H9 (cell line): ENCODE measurements around the gene ANTXR2. TPM values are rescaled to one million over a fixed set of nuclear protein-coding genes. Genes with fewer than 3 reads are reported as not detected.

Experiments
- DNase-seq: peaks from one replicate; pipeline ENCODE4 v3.0.0-alpha.2; 2017
- H2AFZ ChIP-seq: one replicate; pipeline ENCODE4 v1.6.1; 2013; ENCODE audit warnings: mild to moderate bottlenecking, low read length, control low read depth, moderate library complexity
- H2AK5ac ChIP-seq: 2 replicates; pipeline ENCODE4 v1.6.1; 2013; ENCODE audit warnings: low read length, control low read depth, mixed read lengths; ENCODE audit not compliant: insufficient read length
- H2BK120ac ChIP-seq: one replicate; pipeline ENCODE4 v1.6.1; 2013; ENCODE audit warnings: low read depth, mild to moderate bottlenecking, low read length, control low read depth, inconsistent platforms; ENCODE audit not compliant: poor library complexity, severe bottlenecking
- H2BK12ac ChIP-seq: 2 replicates; pipeline ENCODE4 v1.6.1; 2013; ENCODE audit warnings: low read length, control low read depth, mixed read lengths, low read depth; ENCODE audit not compliant: insufficient read length
- H2BK15ac ChIP-seq: 2 replicates; pipeline ENCODE4 v1.6.1; 2013; ENCODE audit warnings: low read depth, low read length, control low read depth
- H2BK20ac ChIP-seq: one replicate; pipeline ENCODE4 v1.6.1; 2013; ENCODE audit warnings: low read depth, mild to moderate bottlenecking, low read length, control low read depth, inconsistent platforms; ENCODE audit not compliant: poor library complexity, severe bottlenecking
- H2BK5ac ChIP-seq: 2 replicates; pipeline ENCODE4 v1.6.1; 2013; ENCODE audit warnings: low read length, control low read depth, mixed read lengths; ENCODE audit not compliant: insufficient read length
- H3K14ac ChIP-seq: 2 replicates; pipeline ENCODE4 v1.6.1; 2013; ENCODE audit warnings: low read length, control low read depth; ENCODE audit not compliant: insufficient read depth
- H3K18ac ChIP-seq: 2 replicates; pipeline ENCODE4 v1.6.1; 2013; ENCODE audit warnings: low read depth, mild to moderate bottlenecking, mixed read lengths, low read length, control low read depth; ENCODE audit not compliant: insufficient read length
- H3K23ac ChIP-seq: 2 replicates; pipeline ENCODE4 v1.6.1; 2013; ENCODE audit warnings: low read length, control low read depth, mixed read lengths, low read depth; ENCODE audit not compliant: insufficient read length
- H3K23me2 ChIP-seq: 2 replicates; pipeline ENCODE4 v1.6.1; 2013; ENCODE audit warnings: low read depth, mild to moderate bottlenecking, mixed read lengths, low read length, control low read depth; ENCODE audit not compliant: insufficient read length, poor library complexity, severe bottlenecking
- H3K27ac ChIP-seq: 2 replicates; pipeline ENCODE4 v1.5.1; 2013; ENCODE audit warnings: low read length, control low read depth, mixed read lengths, low read depth; ENCODE audit not compliant: insufficient read length
- H3K27me3 ChIP-seq: 2 replicates; pipeline ENCODE4 v1.6.1; 2013; ENCODE audit warnings: low read length, control low read depth, inconsistent platforms; ENCODE audit not compliant: insufficient read depth
- H3K4ac ChIP-seq: 2 replicates; pipeline ENCODE4 v1.6.1; 2013; ENCODE audit warnings: low read depth, mild to moderate bottlenecking, control low read depth, inconsistent platforms, low read length, moderate library complexity
- H3K4me1 ChIP-seq: 2 replicates; pipeline ENCODE4 v1.6.1; 2013; ENCODE audit warnings: low read length, control low read depth, inconsistent platforms; ENCODE audit not compliant: insufficient read depth
- H3K4me2 ChIP-seq: 2 replicates; pipeline ENCODE4 v1.6.1; 2013; ENCODE audit warnings: low read length, control low read depth, mixed read lengths; ENCODE audit not compliant: insufficient read length, insufficient read depth
- H3K56ac ChIP-seq: 2 replicates; pipeline ENCODE4 v1.6.1; 2013; ENCODE audit warnings: low read depth, mild to moderate bottlenecking, mixed read lengths, low read length, control low read depth; ENCODE audit not compliant: insufficient read length
- H3K79me1 ChIP-seq: 2 replicates; pipeline ENCODE4 v1.6.1; 2013; ENCODE audit warnings: low read depth, mild to moderate bottlenecking, moderate library complexity, low read length, control low read depth, inconsistent platforms; ENCODE audit not compliant: insufficient read depth, poor library complexity, severe bottlenecking
- H3K79me2 ChIP-seq: 2 replicates; pipeline ENCODE4 v1.6.1; 2013; ENCODE audit warnings: low read length, control low read depth, inconsistent platforms; ENCODE audit not compliant: insufficient read depth
- H3K9ac ChIP-seq: 2 replicates; pipeline ENCODE4 v1.6.1; 2013; ENCODE audit warnings: low read length, control low read depth, mixed read lengths; ENCODE audit not compliant: insufficient read length; ENCODE audit errors: extremely low read depth
- H3K9me3 ChIP-seq: one replicate; pipeline ENCODE4 v1.6.1; 2013; ENCODE audit warnings: low read depth, low read length, inconsistent platforms; ENCODE audit not compliant: control insufficient read depth
- H3T11ph ChIP-seq: one replicate; pipeline ENCODE4 v1.6.1; 2013; ENCODE audit warnings: mild to moderate bottlenecking, low read length, control low read depth, inconsistent platforms
- H4K20me1 ChIP-seq: one replicate; pipeline ENCODE4 v1.6.1; 2013; ENCODE audit not compliant: control insufficient read depth, insufficient read length, insufficient read depth
- H4K5ac ChIP-seq: 2 replicates; pipeline ENCODE4 v1.6.1; 2013; ENCODE audit warnings: low read depth, mild to moderate bottlenecking, mixed read lengths, low read length, control low read depth; ENCODE audit not compliant: insufficient read length
- H4K8ac ChIP-seq: replicated peaks from 2 replicates; pipeline ENCODE4 v1.6.1; 2013; ENCODE audit warnings: low read length, control low read depth, mixed read lengths, low read depth; ENCODE audit not compliant: insufficient read length
- H4K91ac ChIP-seq: 2 replicates; pipeline ENCODE4 v1.6.1; 2013; ENCODE audit warnings: low read depth, mild to moderate bottlenecking, moderate library complexity, mixed read lengths, low read length, control low read depth; ENCODE audit not compliant: insufficient read length
- H3K27ac Mint-ChIP-seq, 3 experiments: 2 replicates in 2 of 3; 3 replicates in 1 of 3; pipeline ENCODE4 v1.8.0; 2020 to 2021; ENCODE audit warnings: mixed read lengths in 3 of 3, mild to moderate bottlenecking in 1 of 3, moderate library complexity in 1 of 3
- H3K27me3 Mint-ChIP-seq: 2 replicates; pipeline ENCODE4 v1.8.0; 2021; ENCODE audit warnings: low read depth, mild to moderate bottlenecking, moderate library complexity, mixed read lengths
- H3K36me3 Mint-ChIP-seq, 3 experiments: 2 replicates in 2 of 3; 3 replicates in 1 of 3; pipeline ENCODE4 v1.8.0; 2020 to 2021; ENCODE audit warnings: low read depth in 3 of 3, mixed read lengths in 3 of 3; ENCODE audit not compliant: insufficient read depth in 1 of 3
- H3K4me1 Mint-ChIP-seq, 2 experiments: 2 replicates each; pipeline ENCODE4 v1.8.0; 2020; ENCODE audit warnings: mixed read lengths in 2 of 2
- H3K4me3 Mint-ChIP-seq, 2 experiments: 2 replicates in 1 of 2; 3 replicates in 1 of 2; pipeline ENCODE4 v1.8.0; 2020 to 2021; ENCODE audit warnings: mild to moderate bottlenecking in 2 of 2, mixed read lengths in 2 of 2, moderate library complexity in 1 of 2
- H3K9me3 Mint-ChIP-seq, 2 experiments: 2 replicates in 1 of 2; 3 replicates in 1 of 2; pipeline ENCODE4 v1.8.0; 2020; ENCODE audit warnings: mild to moderate bottlenecking in 2 of 2, mixed read lengths in 2 of 2, moderate library complexity in 1 of 2
- total RNA-seq: library from RNA; stranded (reverse); gene quantifications from 2 replicates; pipeline ENCODE4 v1.2.1, GENCODE V29; 2021
- TF ChIP-seq, protein P1 (sequence below): fragments of 200-600 bp; sonication (generic); conservative IDR thresholded peaks from 3 replicates; pipeline ENCODE4 v1.8.0; 2021; ENCODE audit warnings: antibody characterized with exemption, mild to moderate bottlenecking

The ANTXR2 gene
- total RNA-seq, 1 experiment from 2014 or later: 4.7 TPM

DNA sequence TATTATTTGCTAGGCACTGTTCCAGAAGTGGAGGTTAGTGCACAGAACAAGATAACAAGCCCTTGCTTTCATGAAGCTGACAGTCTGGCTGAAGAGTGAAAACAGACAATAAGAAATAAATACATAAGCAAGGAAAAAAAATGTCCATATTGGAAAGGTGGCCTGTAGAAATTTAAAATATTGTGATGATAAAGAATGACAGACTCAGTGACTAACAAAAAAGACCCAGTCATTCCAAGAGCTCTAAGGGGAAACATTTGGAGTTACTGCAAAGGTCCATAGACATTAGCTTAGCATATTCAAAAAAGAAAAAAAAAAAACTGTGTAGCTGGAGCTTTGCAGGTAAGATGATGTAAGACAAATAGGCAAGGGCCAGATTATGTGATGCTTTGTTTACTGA lies 1.0 kb upstream of the ANTXR2 start:
- no peak overlapping the region for H2BK120ac ChIP-seq
- no peak overlapping the region for H4K5ac ChIP-seq
- H3K27ac ChIP-seq: no peak overlapping the region
- no peak overlapping the region for H3K18ac ChIP-seq
- no peak overlapping the region for H3K27ac Mint-ChIP-seq
- no peak overlapping the region for H2AFZ ChIP-seq
- H3K36me3 Mint-ChIP-seq: peaks cover 0 to 4% (median 0%) of the 10 kb centered on the region in 3 experiments; a peak in 1 of 7 replicates
- no peak overlapping the region for H3K4ac ChIP-seq
- H3K27me3 Mint-ChIP-seq: peaks cover 41% of the 10 kb centered on the region
- H2BK20ac ChIP-seq: no peak overlapping the region
- no peaks in the 10 kb centered on the region; the same call in 1 of the 2 replicates for H3K4me1 ChIP-seq
- no peak overlapping the region for H3K4me3 Mint-ChIP-seq
- H3K79me1 ChIP-seq: no peaks in the 10 kb centered on the region
- H3K56ac ChIP-seq: no peak overlapping the region
- H3K23ac ChIP-seq: no peak overlapping the region
- TF ChIP-seq, protein P1, sequence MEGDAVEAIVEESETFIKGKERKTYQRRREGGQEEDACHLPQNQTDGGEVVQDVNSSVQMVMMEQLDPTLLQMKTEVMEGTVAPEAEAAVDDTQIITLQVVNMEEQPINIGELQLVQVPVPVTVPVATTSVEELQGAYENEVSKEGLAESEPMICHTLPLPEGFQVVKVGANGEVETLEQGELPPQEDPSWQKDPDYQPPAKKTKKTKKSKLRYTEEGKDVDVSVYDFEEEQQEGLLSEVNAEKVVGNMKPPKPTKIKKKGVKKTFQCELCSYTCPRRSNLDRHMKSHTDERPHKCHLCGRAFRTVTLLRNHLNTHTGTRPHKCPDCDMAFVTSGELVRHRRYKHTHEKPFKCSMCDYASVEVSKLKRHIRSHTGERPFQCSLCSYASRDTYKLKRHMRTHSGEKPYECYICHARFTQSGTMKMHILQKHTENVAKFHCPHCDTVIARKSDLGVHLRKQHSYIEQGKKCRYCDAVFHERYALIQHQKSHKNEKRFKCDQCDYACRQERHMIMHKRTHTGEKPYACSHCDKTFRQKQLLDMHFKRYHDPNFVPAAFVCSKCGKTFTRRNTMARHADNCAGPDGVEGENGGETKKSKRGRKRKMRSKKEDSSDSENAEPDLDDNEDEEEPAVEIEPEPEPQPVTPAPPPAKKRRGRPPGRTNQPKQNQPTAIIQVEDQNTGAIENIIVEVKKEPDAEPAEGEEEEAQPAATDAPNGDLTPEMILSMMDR: no peak
- H2BK15ac ChIP-seq: no peak overlapping the region
- H4K8ac ChIP-seq: no peak overlapping the region
- no peaks in the 10 kb centered on the region for H3K79me2 ChIP-seq
- no peak overlapping the region for H3K4me2 ChIP-seq
- H3K9me3 ChIP-seq: no peaks in the 10 kb centered on the region
- DNase-seq: no peak
- H3K4me1 Mint-ChIP-seq: peaks cover 13 to 14% of the 10 kb centered on the region in 2 experiments
- H4K91ac ChIP-seq: no peak overlapping the region
- H3K14ac ChIP-seq: no peak overlapping the region
- H3K9ac ChIP-seq: no peak overlapping the region
- H3T11ph ChIP-seq: no peak overlapping the region
- peaks cover 18% of the 10 kb centered on the region for H3K23me2 ChIP-seq
- H2AK5ac ChIP-seq: no peak overlapping the region
- peaks cover 0 to 2% of the 10 kb centered on the region in 2 experiments; a peak in 3 of 5 replicates for H3K9me3 Mint-ChIP-seq
- no peak overlapping the region for H2BK5ac ChIP-seq
- no peak overlapping the region for H2BK12ac ChIP-seq
- H4K20me1 ChIP-seq: no peaks in the 10 kb centered on the region
- no peaks in the 10 kb centered on the region for H3K27me3 ChIP-seq
